ENCODE results near the gene CBX3. TPM values are rescaled to one million over a fixed set of nuclear protein-coding genes. Genes with fewer than 3 reads are reported as not detected.

Gene CBX3
- total RNA-seq, 2 experiments from 2014 or later, result 313 to 320 TPM

- no peak for TF ChIP-seq CTCF (IDR thresholded peaks at IDR 0.05)
- H3K4me3 Mint-ChIP-seq, result peak overlapping the region; percentile 100
Observed at GRCh38 chr7:26198781-26199169, 2.8 kb upstream of the CBX3 start.

GRCh38 chr7:26199301-26200037 lies 2.1 kb upstream of the CBX3 start:
- Mint-ChIP-seq H3K4me1 (ENCODE audit: low read depth) (peaks cover 30% of the 10 kb centered on the region), H3K27me3 (peaks cover 3% of the 10 kb centered on the region), H3K27ac (peak overlapping the region; percentile 100), H3K36me3 (ENCODE audit: low read depth) (peaks cover 78% of the 10 kb centered on the region), H3K4me3 (peak overlapping the region; percentile 100), H3K9me3 (no peaks in the 10 kb centered on the region)
- ATAC-seq (no peak), DNase-seq (peak; percentile 71)
- intact Hi-C loops (cut with micrococcal nuclease), result loop anchor here (2.0 to 10.0 kb wide), 3 partner anchors 78 to 165 kb away; no protein-coding TSS in a partner anchor
- TF ChIP-seq CTCF (IDR thresholded peaks at IDR 0.05), result no peak
- ChIA-PET CTCF (interaction anchor here (0.8 to 10.3 kb wide), 11 partner anchors 8 to 333 kb away, joined by 3 to 141 read pairs (median 4); no protein-coding TSS in a partner anchor), POLR2A (interaction anchor here (0.6 to 19.0 kb wide), 30 partner anchors 7 to 166 kb away, joined by 3 to 588 read pairs (median 4); partner anchors contain the start of genes NFE2L3 and SNX10)

More at GRCh38 chr7:26198781-26199169, 2.8 kb upstream of the CBX3 start:
- DNase-seq (no peak), ATAC-seq (no peak)
- Mint-ChIP-seq H3K36me3 (ENCODE audit: low read depth) (peaks cover 78% of the 10 kb centered on the region), H3K9me3 (no peaks in the 10 kb centered on the region), H3K4me1 (ENCODE audit: low read depth) (peaks cover 33% of the 10 kb centered on the region), H3K27ac (peak overlapping the region; percentile 100), H3K27me3 (peaks cover 3% of the 10 kb centered on the region)
- ChIA-PET CTCF (interaction anchor here (1.0 to 10.3 kb wide), 10 partner anchors 10 to 333 kb away, joined by 3 to 141 read pairs (median 6); no protein-coding TSS in a partner anchor), POLR2A (interaction anchor here (0.8 to 19.0 kb wide), 20 partner anchors 8 to 167 kb away, joined by 3 to 588 read pairs (median 4); partner anchors contain the start of genes NFE2L3 and SNX10)
- intact Hi-C loops (cut with micrococcal nuclease), result no loop called here

- DNase-seq (peak; percentile 85), ATAC-seq (peak; percentile 18)
- H3K27ac Mint-ChIP-seq, result peak overlapping the region; percentile 100
- peaks cover 3% of the 10 kb centered on the region for H3K27me3 Mint-ChIP-seq
- POLR2A ChIA-PET, result interaction anchor here (0.6 to 19.0 kb wide), 25 partner anchors 9 to 166 kb away, joined by 3 to 588 read pairs (median 4); partner anchors contain the start of genes NFE2L3 and SNX10
- H3K36me3 Mint-ChIP-seq (ENCODE audit: low read depth), result peaks cover 79% of the 10 kb centered on the region
- H3K9me3 Mint-ChIP-seq, result no peaks in the 10 kb centered on the region
- CTCF ChIA-PET, result interaction anchor here (0.8 to 10.3 kb wide), 5 partner anchors 8 to 121 kb away, joined by 3 to 141 read pairs (median 3); no protein-coding TSS in a partner anchor
- peaks cover 31% of the 10 kb centered on the region for H3K4me1 Mint-ChIP-seq (ENCODE audit: low read depth)
- TF ChIP-seq CTCF (IDR thresholded peaks at IDR 0.05), result no peak
- intact Hi-C loops (cut with micrococcal nuclease), result loop anchor here (2.0 to 10.0 kb wide), 3 partner anchors 77 to 165 kb away; no protein-coding TSS in a partner anchor
- peak overlapping the region; percentile 100 for H3K4me3 Mint-ChIP-seq
Observed at GRCh38 chr7:26200038-26200443, 1.5 kb upstream of the CBX3 start.

GRCh38 chr7:26200444-26201246 lies 900 bp upstream of the CBX3 start, which contains the start of gene HNRNPA2B1:
Gene HNRNPA2B1 (minus strand): TSS chr7:26200746. CDS start chr7:26200577, 169 bp downstream.
- Mint-ChIP-seq H3K9me3 (no peaks in the 10 kb centered on the region), H3K36me3 (ENCODE audit: low read depth) (peaks cover 79% of the 10 kb centered on the region), H3K4me3 (peak within 1 kb of the TSS; percentile 100), H3K4me1 (ENCODE audit: low read depth) (peaks cover 32% of the 10 kb centered on the region), H3K27me3 (peaks cover 3% of the 10 kb centered on the region), H3K27ac (peak within 1 kb of the TSS; percentile 100)
- TF ChIP-seq CTCF (IDR thresholded peaks at IDR 0.05), result no peak
- POLR2A ChIA-PET, result interaction anchor here (0.6 to 19.0 kb wide), 28 partner anchors 8 to 165 kb away, joined by 3 to 588 read pairs (median 4); partner anchors contain the start of genes NFE2L3 and SNX10
- ATAC-seq (peak; percentile 73), DNase-seq (peak; percentile 98)
- intact Hi-C loops (cut with micrococcal nuclease), result loop anchor here (2.0 to 10.0 kb wide), 3 partner anchors 77 to 164 kb away; no protein-coding TSS in a partner anchor
- CTCF ChIA-PET, result interaction anchor here (0.8 to 10.3 kb wide), 8 partner anchors 7 to 122 kb away, joined by 3 to 141 read pairs (median 3); no protein-coding TSS in a partner anchor
